K562 (cell line): Measurements from ENCODE around the gene RNF224. TPM values are rescaled to one million over a fixed set of nuclear protein-coding genes. Genes with fewer than 3 reads are reported as not detected.

ENCODE experiments used
- E2F8 ChIP-seq: fragments of 450-650 bp; IDR thresholded peaks from 2 replicates; pipeline ENCODE4 v1.7.1; 2018; ENCODE audit warnings: mild to moderate bottlenecking, low read depth; ENCODE audit not compliant: partially characterized antibody
- NFXL1 ChIP-seq: fragments of 450-650 bp; formaldehyde crosslinking; IDR thresholded peaks from 2 replicates; pipeline ENCODE4 v1.4.0; 2021; ENCODE audit warnings: mild to moderate bottlenecking
- RAD21 ChIP-seq, 2 experiments: fragments of 250-450 bp in 1 of 2; fragments of 450-650 bp in 1 of 2; sonication (Bioruptor Pico) in 1 of 2; formaldehyde crosslinking in 1 of 2; IDR thresholded peaks in 1 of 2; conservative IDR thresholded peaks in 1 of 2; 2 replicates each; pipeline versions ENCODE4 v1.4.0 to v1.8.0; 2020 to 2022; ENCODE audit warnings: mild to moderate bottlenecking in 2 of 2, moderate library complexity in 1 of 2
- XRCC4 ChIP-seq: IDR thresholded peaks from one replicate; pipeline ENCODE4 v1.6.1; 2011; ENCODE audit not compliant: insufficient read depth, insufficient read length; ENCODE audit errors: extremely low read depth
- ZNF277 ChIP-seq: fragments of 250-450 bp; sonication (Bioruptor Pico); IDR thresholded peaks from 2 replicates; pipeline ENCODE4 v1.8.0; 2022; ENCODE audit warnings: inconsistent platforms, mild to moderate bottlenecking, moderate library complexity, borderline replicate concordance
- polyA plus RNA-seq, 8 experiments: library from polyadenylated mRNA; depleted of rRNA in 4 of 8; stranded (reverse) in 5 of 8; unstranded in 3 of 8; fragments of >200 nt; fragmentation: Nextera tagmentation in 2 of 8; fragmentation: Illumina TruSeq in 1 of 8; extraction: Ambion mirVana in 2 of 8; extraction: Trizol in 1 of 8; gene quantifications; 2 replicates each; pipeline versions ENCODE4 v1.2.1 to v1.2.3, GENCODE V29; 2011 to 2014; ENCODE audit warnings: inconsistent platforms in 1 of 8, missing spikeins in 1 of 8
- total RNA-seq, 7 experiments: library from RNA; depleted of rRNA in 6 of 7; stranded (reverse); fragments of >200 nt in 6 of 7; fragmentation: Illumina TruSeq in 2 of 7; extraction: Trizol in 2 of 7; gene quantifications; 2 replicates each; pipeline versions ENCODE4 v1.2.1 to v1.2.3, GENCODE V29; 2011 to 2021; ENCODE audit warnings: low replicate concordance in 1 of 7
- TF ChIP-seq, protein P1 (sequence below): fragments of 450-650 bp; IDR thresholded peaks from 2 replicates; pipeline ENCODE4 v1.6.1; 2016; ENCODE audit warnings: mild to moderate bottlenecking, moderate library complexity
- TF ChIP-seq, protein P2 (sequence below), 2 experiments: IDR thresholded peaks; 2 replicates each; pipeline ENCODE4 v1.6.1; 2011; ENCODE audit warnings: borderline replicate concordance in 1 of 2, control low read depth in 1 of 2, low read depth in 1 of 2, low read length in 1 of 2, mild to moderate bottlenecking in 1 of 2, mixed read lengths in 1 of 2, moderate library complexity in 1 of 2; ENCODE audit not compliant: insufficient read depth in 1 of 2, insufficient read length in 1 of 2, poor library complexity in 1 of 2, severe bottlenecking in 1 of 2; ENCODE audit errors: extremely low read depth in 1 of 2

The RNF224 gene
- total and polyA plus RNA-seq, 9 of the 15 experiments (the other 6 are each of a cell fraction or from before 2014, with no cell fraction given) = not detected

DNA sequence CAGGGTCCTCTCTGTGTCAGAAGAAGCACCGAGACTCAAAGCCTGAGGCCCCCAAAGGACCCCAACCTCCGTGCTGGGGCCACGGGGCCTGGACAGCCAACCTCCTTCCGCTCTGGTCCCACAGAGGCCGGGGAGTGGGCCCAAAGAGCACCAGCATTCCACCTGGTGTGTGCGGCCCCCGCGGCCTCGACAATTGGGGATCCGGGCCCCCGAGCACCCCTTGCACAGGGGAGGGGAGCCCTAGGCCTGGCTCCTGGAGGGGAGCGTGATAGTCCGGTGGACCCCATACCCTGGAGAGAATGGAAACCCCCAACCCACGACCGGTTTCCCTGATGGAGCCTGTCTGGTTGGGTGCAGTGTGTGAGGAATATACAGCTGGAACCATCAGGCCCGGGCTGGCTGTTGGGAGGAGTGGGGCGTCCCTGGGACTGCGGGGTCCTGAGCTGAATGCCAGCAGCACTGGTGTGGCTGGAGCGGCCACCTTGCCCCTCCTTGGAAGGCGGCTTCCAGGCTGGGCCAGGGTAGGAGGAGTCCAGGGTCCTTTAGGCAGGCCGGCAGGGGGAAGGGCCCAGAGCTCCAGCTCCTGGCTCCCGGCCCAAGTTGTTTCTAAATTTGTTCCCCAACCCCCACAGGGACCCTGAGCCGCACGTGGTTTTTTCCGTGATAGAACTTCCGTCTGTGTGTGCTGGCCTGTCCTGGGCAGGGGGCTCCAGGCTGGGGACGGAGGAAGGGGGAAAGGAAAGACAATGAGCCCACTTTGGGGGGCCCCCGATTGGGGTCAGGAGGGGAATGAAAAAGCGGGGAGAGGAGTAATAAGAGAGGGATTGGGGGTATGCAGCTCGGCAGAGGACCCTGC is 49.4 kb downstream of the RNF224 start (continued):
- TF ChIP-seq, protein P1, sequence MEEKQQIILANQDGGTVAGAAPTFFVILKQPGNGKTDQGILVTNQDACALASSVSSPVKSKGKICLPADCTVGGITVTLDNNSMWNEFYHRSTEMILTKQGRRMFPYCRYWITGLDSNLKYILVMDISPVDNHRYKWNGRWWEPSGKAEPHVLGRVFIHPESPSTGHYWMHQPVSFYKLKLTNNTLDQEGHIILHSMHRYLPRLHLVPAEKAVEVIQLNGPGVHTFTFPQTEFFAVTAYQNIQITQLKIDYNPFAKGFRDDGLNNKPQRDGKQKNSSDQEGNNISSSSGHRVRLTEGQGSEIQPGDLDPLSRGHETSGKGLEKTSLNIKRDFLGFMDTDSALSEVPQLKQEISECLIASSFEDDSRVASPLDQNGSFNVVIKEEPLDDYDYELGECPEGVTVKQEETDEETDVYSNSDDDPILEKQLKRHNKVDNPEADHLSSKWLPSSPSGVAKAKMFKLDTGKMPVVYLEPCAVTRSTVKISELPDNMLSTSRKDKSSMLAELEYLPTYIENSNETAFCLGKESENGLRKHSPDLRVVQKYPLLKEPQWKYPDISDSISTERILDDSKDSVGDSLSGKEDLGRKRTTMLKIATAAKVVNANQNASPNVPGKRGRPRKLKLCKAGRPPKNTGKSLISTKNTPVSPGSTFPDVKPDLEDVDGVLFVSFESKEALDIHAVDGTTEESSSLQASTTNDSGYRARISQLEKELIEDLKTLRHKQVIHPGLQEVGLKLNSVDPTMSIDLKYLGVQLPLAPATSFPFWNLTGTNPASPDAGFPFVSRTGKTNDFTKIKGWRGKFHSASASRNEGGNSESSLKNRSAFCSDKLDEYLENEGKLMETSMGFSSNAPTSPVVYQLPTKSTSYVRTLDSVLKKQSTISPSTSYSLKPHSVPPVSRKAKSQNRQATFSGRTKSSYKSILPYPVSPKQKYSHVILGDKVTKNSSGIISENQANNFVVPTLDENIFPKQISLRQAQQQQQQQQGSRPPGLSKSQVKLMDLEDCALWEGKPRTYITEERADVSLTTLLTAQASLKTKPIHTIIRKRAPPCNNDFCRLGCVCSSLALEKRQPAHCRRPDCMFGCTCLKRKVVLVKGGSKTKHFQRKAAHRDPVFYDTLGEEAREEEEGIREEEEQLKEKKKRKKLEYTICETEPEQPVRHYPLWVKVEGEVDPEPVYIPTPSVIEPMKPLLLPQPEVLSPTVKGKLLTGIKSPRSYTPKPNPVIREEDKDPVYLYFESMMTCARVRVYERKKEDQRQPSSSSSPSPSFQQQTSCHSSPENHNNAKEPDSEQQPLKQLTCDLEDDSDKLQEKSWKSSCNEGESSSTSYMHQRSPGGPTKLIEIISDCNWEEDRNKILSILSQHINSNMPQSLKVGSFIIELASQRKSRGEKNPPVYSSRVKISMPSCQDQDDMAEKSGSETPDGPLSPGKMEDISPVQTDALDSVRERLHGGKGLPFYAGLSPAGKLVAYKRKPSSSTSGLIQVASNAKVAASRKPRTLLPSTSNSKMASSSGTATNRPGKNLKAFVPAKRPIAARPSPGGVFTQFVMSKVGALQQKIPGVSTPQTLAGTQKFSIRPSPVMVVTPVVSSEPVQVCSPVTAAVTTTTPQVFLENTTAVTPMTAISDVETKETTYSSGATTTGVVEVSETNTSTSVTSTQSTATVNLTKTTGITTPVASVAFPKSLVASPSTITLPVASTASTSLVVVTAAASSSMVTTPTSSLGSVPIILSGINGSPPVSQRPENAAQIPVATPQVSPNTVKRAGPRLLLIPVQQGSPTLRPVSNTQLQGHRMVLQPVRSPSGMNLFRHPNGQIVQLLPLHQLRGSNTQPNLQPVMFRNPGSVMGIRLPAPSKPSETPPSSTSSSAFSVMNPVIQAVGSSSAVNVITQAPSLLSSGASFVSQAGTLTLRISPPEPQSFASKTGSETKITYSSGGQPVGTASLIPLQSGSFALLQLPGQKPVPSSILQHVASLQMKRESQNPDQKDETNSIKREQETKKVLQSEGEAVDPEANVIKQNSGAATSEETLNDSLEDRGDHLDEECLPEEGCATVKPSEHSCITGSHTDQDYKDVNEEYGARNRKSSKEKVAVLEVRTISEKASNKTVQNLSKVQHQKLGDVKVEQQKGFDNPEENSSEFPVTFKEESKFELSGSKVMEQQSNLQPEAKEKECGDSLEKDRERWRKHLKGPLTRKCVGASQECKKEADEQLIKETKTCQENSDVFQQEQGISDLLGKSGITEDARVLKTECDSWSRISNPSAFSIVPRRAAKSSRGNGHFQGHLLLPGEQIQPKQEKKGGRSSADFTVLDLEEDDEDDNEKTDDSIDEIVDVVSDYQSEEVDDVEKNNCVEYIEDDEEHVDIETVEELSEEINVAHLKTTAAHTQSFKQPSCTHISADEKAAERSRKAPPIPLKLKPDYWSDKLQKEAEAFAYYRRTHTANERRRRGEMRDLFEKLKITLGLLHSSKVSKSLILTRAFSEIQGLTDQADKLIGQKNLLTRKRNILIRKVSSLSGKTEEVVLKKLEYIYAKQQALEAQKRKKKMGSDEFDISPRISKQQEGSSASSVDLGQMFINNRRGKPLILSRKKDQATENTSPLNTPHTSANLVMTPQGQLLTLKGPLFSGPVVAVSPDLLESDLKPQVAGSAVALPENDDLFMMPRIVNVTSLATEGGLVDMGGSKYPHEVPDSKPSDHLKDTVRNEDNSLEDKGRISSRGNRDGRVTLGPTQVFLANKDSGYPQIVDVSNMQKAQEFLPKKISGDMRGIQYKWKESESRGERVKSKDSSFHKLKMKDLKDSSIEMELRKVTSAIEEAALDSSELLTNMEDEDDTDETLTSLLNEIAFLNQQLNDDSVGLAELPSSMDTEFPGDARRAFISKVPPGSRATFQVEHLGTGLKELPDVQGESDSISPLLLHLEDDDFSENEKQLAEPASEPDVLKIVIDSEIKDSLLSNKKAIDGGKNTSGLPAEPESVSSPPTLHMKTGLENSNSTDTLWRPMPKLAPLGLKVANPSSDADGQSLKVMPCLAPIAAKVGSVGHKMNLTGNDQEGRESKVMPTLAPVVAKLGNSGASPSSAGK = peak; percentile 84
- TF ChIP-seq RAD21 (CRISPR knock-in tag; conservative IDR thresholded peaks at IDR 0.05 in 1 of 2, IDR thresholded peaks at IDR 0.05 in 1 of 2) (0 out of 4 replicates have a peak, but pooled peaks of 1 of the 2 experiments have one; percentile 4), NFXL1 (CRISPR knock-in tag) (no peak), XRCC4 (no peak), E2F8 (no peak), ZNF277 (CRISPR knock-in tag) (no peak)
- TF ChIP-seq, protein P2, sequence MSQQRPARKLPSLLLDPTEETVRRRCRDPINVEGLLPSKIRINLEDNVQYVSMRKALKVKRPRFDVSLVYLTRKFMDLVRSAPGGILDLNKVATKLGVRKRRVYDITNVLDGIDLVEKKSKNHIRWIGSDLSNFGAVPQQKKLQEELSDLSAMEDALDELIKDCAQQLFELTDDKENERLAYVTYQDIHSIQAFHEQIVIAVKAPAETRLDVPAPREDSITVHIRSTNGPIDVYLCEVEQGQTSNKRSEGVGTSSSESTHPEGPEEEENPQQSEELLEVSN (IDR thresholded peaks at IDR 0.05; ENCODE audit: borderline replicate concordance in 1 of 2, extremely low read depth in 1 of 2, insufficient read depth in 1 of 2, insufficient read length in 1 of 2, low read depth in 1 of 2, low read length in 1 of 2, poor library complexity in 1 of 2, severe bottlenecking in 1 of 2) = peak in 1 of 2 experiments; percentile 27
